Effector memory CD8-positive, alpha-beta T cell (primary cell): Measurements from ENCODE around the gene COL6A6.

Experiments used
- ATAC-seq: fragments of 150-1000 bp; cut with Tn5 transposase; replicated peaks from 2 replicates; pipeline ENCODE4 v1.10.0; 2021; ENCODE audit warnings: mild to moderate bottlenecking, moderate library complexity
- DNase-seq, 3 experiments: peaks; one replicate each; pipeline ENCODE4 v3.0.0; 2021
- H3K27ac Mint-ChIP-seq, 2 donors: one replicate each; pipeline ENCODE4 v1.8.0; 2022; ENCODE audit warnings: mild to moderate bottlenecking in 2 of 2, mixed read lengths in 2 of 2, moderate library complexity in 2 of 2
- H3K27me3 Mint-ChIP-seq, 2 donors: one replicate each; pipeline ENCODE4 v1.8.0; 2022; ENCODE audit warnings: mixed read lengths in 2 of 2
- H3K36me3 Mint-ChIP-seq: one replicate; pipeline ENCODE4 v1.8.0; 2022; ENCODE audit warnings: mild to moderate bottlenecking, moderate library complexity, mixed read lengths; ENCODE audit not compliant: insufficient read depth
- H3K4me1 Mint-ChIP-seq, 2 donors: one replicate each; pipeline ENCODE4 v1.8.0; 2022; ENCODE audit warnings: low read depth in 2 of 2, mixed read lengths in 2 of 2
- H3K4me3 Mint-ChIP-seq, 2 donors: one replicate each; pipeline ENCODE4 v1.8.0; 2022; ENCODE audit warnings: mild to moderate bottlenecking in 2 of 2, mixed read lengths in 2 of 2, moderate library complexity in 2 of 2
- H3K9me3 Mint-ChIP-seq, 2 donors: one replicate each; pipeline ENCODE4 v1.8.0; 2022; ENCODE audit warnings: mixed read lengths in 2 of 2
- total RNA-seq, 9 experiments: gene quantifications; one replicate each; lab custom pipeline; 2026; lab: John Stamatoyannopoulos, UW

COL6A6 gene, protein sequence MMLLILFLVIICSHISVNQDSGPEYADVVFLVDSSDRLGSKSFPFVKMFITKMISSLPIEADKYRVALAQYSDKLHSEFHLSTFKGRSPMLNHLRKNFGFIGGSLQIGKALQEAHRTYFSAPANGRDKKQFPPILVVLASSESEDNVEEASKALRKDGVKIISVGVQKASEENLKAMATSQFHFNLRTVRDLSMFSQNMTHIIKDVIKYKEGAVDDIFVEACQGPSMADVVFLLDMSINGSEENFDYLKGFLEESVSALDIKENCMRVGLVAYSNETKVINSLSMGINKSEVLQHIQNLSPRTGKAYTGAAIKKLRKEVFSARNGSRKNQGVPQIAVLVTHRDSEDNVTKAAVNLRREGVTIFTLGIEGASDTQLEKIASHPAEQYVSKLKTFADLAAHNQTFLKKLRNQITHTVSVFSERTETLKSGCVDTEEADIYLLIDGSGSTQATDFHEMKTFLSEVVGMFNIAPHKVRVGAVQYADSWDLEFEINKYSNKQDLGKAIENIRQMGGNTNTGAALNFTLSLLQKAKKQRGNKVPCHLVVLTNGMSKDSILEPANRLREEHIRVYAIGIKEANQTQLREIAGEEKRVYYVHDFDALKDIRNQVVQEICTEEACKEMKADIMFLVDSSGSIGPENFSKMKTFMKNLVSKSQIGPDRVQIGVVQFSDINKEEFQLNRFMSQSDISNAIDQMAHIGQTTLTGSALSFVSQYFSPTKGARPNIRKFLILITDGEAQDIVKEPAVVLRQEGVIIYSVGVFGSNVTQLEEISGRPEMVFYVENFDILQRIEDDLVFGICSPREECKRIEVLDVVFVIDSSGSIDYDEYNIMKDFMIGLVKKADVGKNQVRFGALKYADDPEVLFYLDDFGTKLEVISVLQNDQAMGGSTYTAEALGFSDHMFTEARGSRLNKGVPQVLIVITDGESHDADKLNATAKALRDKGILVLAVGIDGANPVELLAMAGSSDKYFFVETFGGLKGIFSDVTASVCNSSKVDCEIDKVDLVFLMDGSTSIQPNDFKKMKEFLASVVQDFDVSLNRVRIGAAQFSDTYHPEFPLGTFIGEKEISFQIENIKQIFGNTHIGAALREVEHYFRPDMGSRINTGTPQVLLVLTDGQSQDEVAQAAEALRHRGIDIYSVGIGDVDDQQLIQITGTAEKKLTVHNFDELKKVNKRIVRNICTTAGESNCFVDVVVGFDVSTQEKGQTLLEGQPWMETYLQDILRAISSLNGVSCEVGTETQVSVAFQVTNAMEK (N-terminal part only)
- total RNA-seq = 0 to 0.21 (median 0) reads per million in 9 experiments

- Mint-ChIP-seq H3K36me3 (no peaks in the 10 kb centered on the region), H3K27me3 (peaks cover 38 to 42% of the 10 kb centered on the region in 2 donors), H3K27ac (no peak within 1 kb of the TSS), H3K4me3 (no peak within 1 kb of the TSS), H3K4me1 (no peaks in the 10 kb centered on the region), H3K9me3 (no peaks in the 10 kb centered on the region)
- no peak for ATAC-seq
- DNase-seq = no peak
Measured at GRCh38 chr3:130516645-130517512, at the start of gene COL6A6. TSS of gene COL6A6 (plus strand) at chr3:130517177. CDS start at chr3:130560365, 43,188 bp downstream.

GRCh38 chr3:130468311-130468710, 48.7 kb upstream of the COL6A6 start:
- Mint-ChIP-seq H3K36me3 (no peaks in the 10 kb centered on the region), H3K4me1 (no peaks in the 10 kb centered on the region), H3K27ac (no peak overlapping the region), H3K27me3 (peaks cover 23 to 47% of the 10 kb centered on the region in 2 donors), H3K9me3 (no peaks in the 10 kb centered on the region), H3K4me3 (no peak overlapping the region)
- DNase-seq = no peak
- ATAC-seq = no peak

GRCh38 chr3:130470126-130470525, 46.9 kb upstream of the COL6A6 start:
- H3K27me3 Mint-ChIP-seq = peaks cover 20 to 37% of the 10 kb centered on the region in 2 donors
- no peaks in the 10 kb centered on the region for H3K4me1 Mint-ChIP-seq
- no peaks in the 10 kb centered on the region for H3K36me3 Mint-ChIP-seq
- ATAC-seq (no peak), DNase-seq (no peak)
- no peak overlapping the region for H3K4me3 Mint-ChIP-seq
- no peak overlapping the region for H3K27ac Mint-ChIP-seq
- no peaks in the 10 kb centered on the region for H3K9me3 Mint-ChIP-seq

GRCh38 chr3:130473416-130473815, 43.6 kb upstream of the COL6A6 start:
- DNase-seq (no peak), ATAC-seq (no peak)
- H3K4me1 Mint-ChIP-seq = no peaks in the 10 kb centered on the region
- peaks cover 20 to 26% of the 10 kb centered on the region in 2 donors for H3K27me3 Mint-ChIP-seq
- H3K4me3 Mint-ChIP-seq = no peak overlapping the region
- no peak overlapping the region for H3K27ac Mint-ChIP-seq
- peaks cover 0 to 2% of the 10 kb centered on the region in 2 donors for H3K9me3 Mint-ChIP-seq
- H3K36me3 Mint-ChIP-seq = no peaks in the 10 kb centered on the region

DNA sequence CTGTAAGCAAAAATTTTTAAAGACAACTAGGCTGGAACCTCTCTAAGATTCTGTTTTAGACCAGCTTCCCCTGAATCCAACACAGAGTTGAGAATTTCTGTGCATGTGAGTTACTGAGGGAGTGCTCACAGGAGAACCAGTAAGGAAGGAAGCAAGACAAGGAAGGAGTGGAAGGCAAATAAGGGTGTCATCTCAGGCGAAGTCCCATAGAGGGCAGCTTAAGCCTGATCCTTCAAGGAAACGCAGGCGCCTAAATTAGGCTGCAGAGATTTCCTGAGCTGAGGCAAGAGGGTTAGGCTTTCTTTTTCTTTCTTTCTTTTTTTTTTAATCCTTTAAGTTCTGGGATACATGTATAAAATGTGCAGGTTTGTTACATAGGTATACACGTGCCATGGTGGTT, 36.2 kb upstream of the COL6A6 start:
- DNase-seq (no peak), ATAC-seq (no peak)
- Mint-ChIP-seq H3K36me3 (no peaks in the 10 kb centered on the region), H3K27ac (no peak overlapping the region), H3K27me3 (peaks cover 0 to 6% of the 10 kb centered on the region in 2 donors), H3K9me3 (no peaks in the 10 kb centered on the region), H3K4me1 (no peaks in the 10 kb centered on the region), H3K4me3 (no peak overlapping the region)

GRCh38 chr3:130488288-130488687, 28.7 kb upstream of the COL6A6 start:
- DNase-seq = no peak
- peaks cover 3% of the 10 kb centered on the region for H3K36me3 Mint-ChIP-seq
- no peaks in the 10 kb centered on the region for H3K4me1 Mint-ChIP-seq
- peaks cover 8 to 13% of the 10 kb centered on the region in 2 donors for H3K27me3 Mint-ChIP-seq
- H3K9me3 Mint-ChIP-seq = no peaks in the 10 kb centered on the region
- ATAC-seq = no peak
- H3K4me3 Mint-ChIP-seq = no peak overlapping the region
- no peak overlapping the region for H3K27ac Mint-ChIP-seq

GRCh38 chr3:130488769-130489450, 28.1 kb upstream of the COL6A6 start:
- Mint-ChIP-seq H3K4me3 (no peak overlapping the region), H3K36me3 (peaks cover 3% of the 10 kb centered on the region), H3K27ac (no peak overlapping the region), H3K4me1 (no peaks in the 10 kb centered on the region), H3K9me3 (no peaks in the 10 kb centered on the region), H3K27me3 (peaks cover 8 to 13% of the 10 kb centered on the region in 2 donors)
- ATAC-seq (no peak), DNase-seq (no peak)

DNA sequence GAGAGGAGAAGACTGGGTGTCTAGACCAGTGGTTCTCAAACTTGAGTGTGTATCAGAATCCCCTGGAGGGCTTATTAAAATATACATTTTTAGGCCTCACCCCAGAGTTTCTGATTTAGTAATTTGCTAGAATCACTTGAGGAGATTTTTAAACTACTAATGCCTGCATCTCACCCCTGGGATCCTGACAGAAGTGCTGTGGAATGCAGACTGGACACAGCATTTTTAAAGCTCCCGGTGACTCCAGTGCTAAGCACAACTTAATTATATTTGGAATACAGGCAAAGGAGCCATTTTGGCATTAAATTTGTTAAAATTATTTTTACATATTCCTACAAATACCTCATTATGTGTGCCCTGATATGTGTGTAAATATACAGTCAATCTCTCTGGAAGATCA, 26.7 kb upstream of the COL6A6 start:
- no peak for ATAC-seq
- no peaks in the 10 kb centered on the region for H3K4me1 Mint-ChIP-seq
- peaks cover 3% of the 10 kb centered on the region for H3K36me3 Mint-ChIP-seq

GRCh38 chr3:130491431-130491830, 25.5 kb upstream of the COL6A6 start:
- H3K9me3 Mint-ChIP-seq = no peaks in the 10 kb centered on the region
- DNase-seq (no peak), ATAC-seq (no peak)
- no peak overlapping the region for H3K27ac Mint-ChIP-seq
- H3K27me3 Mint-ChIP-seq = peaks cover 8 to 13% of the 10 kb centered on the region in 2 donors
- peaks cover 3% of the 10 kb centered on the region for H3K36me3 Mint-ChIP-seq
- H3K4me1 Mint-ChIP-seq = no peaks in the 10 kb centered on the region
- H3K4me3 Mint-ChIP-seq = no peak overlapping the region

More for the DNA sequence above, 26.7 kb upstream of the COL6A6 start:
- Mint-ChIP-seq H3K27me3 (peaks cover 8 to 13% of the 10 kb centered on the region in 2 donors), H3K9me3 (no peaks in the 10 kb centered on the region), H3K27ac (no peak overlapping the region), H3K4me3 (no peak overlapping the region)
- no peak for DNase-seq

DNA sequence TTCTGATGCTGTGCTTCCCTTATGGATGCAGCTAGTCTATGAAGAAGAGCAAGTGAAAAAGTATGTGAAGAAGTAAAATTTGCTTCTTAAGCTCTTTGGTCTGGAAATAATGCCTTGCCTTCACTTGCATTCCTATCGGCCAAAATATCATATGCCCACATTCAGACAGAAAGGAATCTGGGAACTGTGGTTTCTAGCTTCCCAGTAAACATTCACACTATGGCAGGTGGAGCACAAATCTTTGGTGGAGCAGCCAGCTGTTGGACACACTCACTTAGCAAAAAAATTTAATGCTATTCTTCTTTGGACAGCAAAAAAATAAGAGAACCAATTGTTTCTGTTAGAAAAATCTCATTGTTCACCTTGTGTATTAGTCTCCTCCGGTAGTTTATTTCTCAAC, 12.3 kb upstream of the COL6A6 start:
- Mint-ChIP-seq H3K4me1 (no peaks in the 10 kb centered on the region), H3K9me3 (no peaks in the 10 kb centered on the region), H3K27ac (no peak overlapping the region), H3K36me3 (no peaks in the 10 kb centered on the region), H3K4me3 (no peak overlapping the region), H3K27me3 (peaks cover 8 to 26% of the 10 kb centered on the region in 2 donors)
- no peak for ATAC-seq
- no peak for DNase-seq

- Mint-ChIP-seq H3K9me3 (no peaks in the 10 kb centered on the region), H3K4me1 (no peaks in the 10 kb centered on the region), H3K36me3 (no peaks in the 10 kb centered on the region), H3K4me3 (no peak overlapping the region), H3K27me3 (peaks cover 13 to 31% of the 10 kb centered on the region in 2 donors), H3K27ac (no peak overlapping the region)
- ATAC-seq = no peak
- DNase-seq = no peak
Measured at GRCh38 chr3:130506031-130506430, 10.9 kb upstream of the COL6A6 start.

- no peak overlapping the region for H3K27ac Mint-ChIP-seq
- H3K4me3 Mint-ChIP-seq = no peak overlapping the region
- DNase-seq (no peak), ATAC-seq (no peak)
- H3K4me1 Mint-ChIP-seq = no peaks in the 10 kb centered on the region
- no peaks in the 10 kb centered on the region for H3K36me3 Mint-ChIP-seq
- H3K9me3 Mint-ChIP-seq = no peaks in the 10 kb centered on the region
- peaks cover 25 to 48% of the 10 kb centered on the region in 2 donors for H3K27me3 Mint-ChIP-seq
Measured at GRCh38 chr3:130507746-130508145, 9.2 kb upstream of the COL6A6 start.
